ENCODE data around the gene SPTLC1. TPM values are rescaled to one million over a fixed set of nuclear protein-coding genes. Genes with fewer than 3 reads are reported as not detected.
A peak's percentile ranks its signal among the peaks of the same experiment; 100 is the strongest.

The SPTLC1 gene
- total RNA-seq, 1 experiment from 2014 or later, result 60.6 TPM

- DNase-seq (ENCODE audit: low spot score), result peak; percentile 79
- H3K36me3 ChIP-seq (ENCODE audit: insufficient read depth, low read length, poor library complexity, severe bottlenecking), result no peaks in the 10 kb centered on the region
- POLR2A ChIA-PET (ENCODE audit: low non-redundant PET), result no interaction called here
- intact Hi-C loops (cut with micrococcal nuclease; ENCODE audit: unreplicated experiment), result loop anchor here (2.0 kb wide), 1 partner anchor 652 kb away; no protein-coding TSS in a partner anchor
- no peaks in the 10 kb centered on the region for H3K9me3 ChIP-seq (ENCODE audit: low read depth, low read length, poor library complexity, severe bottlenecking)
- H3K27ac ChIP-seq (ENCODE audit: low read depth, low read length, poor library complexity, severe bottlenecking), result no peak overlapping the region
- TF ChIP-seq EZH2 (IDR thresholded peaks at IDR 0.05; ENCODE audit: borderline replicate concordance, low read depth, low read length, poor library complexity, severe bottlenecking) (no peak), CTCF (conservative IDR thresholded peaks at IDR 0.05; ENCODE audit: low read depth, low read length) (peak; percentile 86)
- peaks cover 8% of the 10 kb centered on the region for H3K4me1 ChIP-seq (ENCODE audit: insufficient read depth, low read length, poor library complexity, severe bottlenecking)
- CTCF ChIA-PET, result interaction anchor here (0.6 to 1.5 kb wide), 8 partner anchors 9 to 652 kb away, joined by 3 to 7 read pairs (median 4); no protein-coding TSS in a partner anchor
- H3K4me3 ChIP-seq (ENCODE audit: low read depth, low read length, poor library complexity, severe bottlenecking), result no peak overlapping the region
- peaks cover 10% of the 10 kb centered on the region for H3K27me3 ChIP-seq (replicated peaks; ENCODE audit: insufficient read depth, low read depth, low read length, poor library complexity)
- BruUV-seq (replicated peaks), result no TSS peak
Observed at GRCh38 chr9:92138157-92138959, 23.1 kb upstream of the SPTLC1 start.

DNA sequence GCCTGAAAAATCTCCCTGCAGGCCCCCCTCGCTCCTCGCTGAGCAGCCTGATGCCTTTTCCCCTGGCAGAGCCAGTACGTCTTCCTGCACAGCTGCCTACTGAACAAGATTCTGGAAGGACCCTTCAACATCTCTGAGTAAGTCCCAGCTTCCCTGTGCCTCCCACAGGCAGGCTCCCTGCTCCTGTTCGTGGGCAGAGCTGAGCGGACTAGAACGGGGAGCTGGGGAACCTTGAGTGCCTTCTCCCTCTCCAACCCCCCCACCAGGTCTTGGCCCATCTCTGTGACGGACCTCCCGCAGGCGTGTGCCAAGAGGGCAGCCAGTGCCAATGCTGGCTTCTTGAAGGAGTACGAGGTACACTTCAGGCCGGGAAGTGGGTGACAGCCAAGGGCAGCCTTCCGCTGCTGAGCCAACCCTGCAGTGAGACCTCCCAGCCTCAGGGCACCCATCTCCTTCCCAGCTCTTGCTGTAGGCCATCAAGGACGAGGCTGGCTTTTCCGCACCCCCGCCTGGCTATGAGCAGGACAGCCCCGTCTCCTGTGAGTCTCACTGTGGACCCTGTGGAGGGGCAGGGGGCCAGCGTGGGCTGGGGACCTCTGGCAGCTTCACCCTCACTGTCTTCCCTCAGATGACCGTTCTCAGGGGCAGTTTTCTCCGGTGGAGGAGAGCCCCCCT, 21.1 kb upstream of the SPTLC1 start:
- intact Hi-C loops (cut with micrococcal nuclease; ENCODE audit: unreplicated experiment), result no loop called here
- Histone ChIP-seq H3K27me3 (replicated peaks; ENCODE audit: insufficient read depth, low read depth, low read length, poor library complexity) (peaks cover 5% of the 10 kb centered on the region), H3K4me1 (ENCODE audit: insufficient read depth, low read length, poor library complexity, severe bottlenecking) (peaks cover 8% of the 10 kb centered on the region), H3K4me3 (ENCODE audit: low read depth, low read length, poor library complexity, severe bottlenecking) (no peak overlapping the region), H3K9me3 (ENCODE audit: low read depth, low read length, poor library complexity, severe bottlenecking) (peaks cover under 1% of the 10 kb centered on the region), H3K36me3 (ENCODE audit: insufficient read depth, low read length, poor library complexity, severe bottlenecking) (no peaks in the 10 kb centered on the region), H3K27ac (ENCODE audit: low read depth, low read length, poor library complexity, severe bottlenecking) (no peak overlapping the region)
- DNase-seq (ENCODE audit: low spot score), result no peak
- CTCF ChIA-PET, result no interaction called here
- POLR2A ChIA-PET (ENCODE audit: low non-redundant PET), result no interaction called here
- no TSS peak for BruUV-seq (replicated peaks)
- TF ChIP-seq CTCF (conservative IDR thresholded peaks at IDR 0.05; ENCODE audit: low read depth, low read length), result no peak
- TF ChIP-seq EZH2 (IDR thresholded peaks at IDR 0.05; ENCODE audit: borderline replicate concordance, low read depth, low read length, poor library complexity, severe bottlenecking), result no peak

GRCh38 chr9:92135576-92135975, 20.4 kb upstream of the SPTLC1 start:
- H3K27me3 ChIP-seq (replicated peaks; ENCODE audit: insufficient read depth, low read depth, low read length, poor library complexity), result peaks cover under 1% of the 10 kb centered on the region
- CTCF ChIA-PET, result no interaction called here
- no peaks in the 10 kb centered on the region for H3K36me3 ChIP-seq (ENCODE audit: insufficient read depth, low read length, poor library complexity, severe bottlenecking)
- BruUV-seq (replicated peaks), result no TSS peak
- POLR2A ChIA-PET (ENCODE audit: low non-redundant PET), result no interaction called here
- intact Hi-C loops (cut with micrococcal nuclease; ENCODE audit: unreplicated experiment), result no loop called here
- no peak overlapping the region for H3K4me3 ChIP-seq (ENCODE audit: low read depth, low read length, poor library complexity, severe bottlenecking)
- H3K9me3 ChIP-seq (ENCODE audit: low read depth, low read length, poor library complexity, severe bottlenecking), result peaks cover 6% of the 10 kb centered on the region
- H3K4me1 ChIP-seq (ENCODE audit: insufficient read depth, low read length, poor library complexity, severe bottlenecking), result peaks cover 3% of the 10 kb centered on the region
- DNase-seq (ENCODE audit: low spot score), result no peak
- H3K27ac ChIP-seq (ENCODE audit: low read depth, low read length, poor library complexity, severe bottlenecking), result no peak overlapping the region
- no peak for TF ChIP-seq EZH2 (IDR thresholded peaks at IDR 0.05; ENCODE audit: borderline replicate concordance, low read depth, low read length, poor library complexity, severe bottlenecking)
- no peak for TF ChIP-seq CTCF (conservative IDR thresholded peaks at IDR 0.05; ENCODE audit: low read depth, low read length)
